DND-41 (cell line): ENCODE measurements around the gene GRHL3.

Experiments
- ATAC-seq: fragments of 200-7000 bp; cut with Tn5 transposase; 3 replicates; pipeline ENCODE4 v1.9.1; 2021; ENCODE audit warnings: low read depth; ENCODE audit not compliant: insufficient read depth
- DNase-seq: peaks from one replicate; pipeline ENCODE4 v3.0.0-alpha.2; 2020
- H2AFZ ChIP-seq: 2 replicates; pipeline ENCODE4 v1.6.0; 2012; ENCODE audit warnings: low read depth, low read length
- H3K27ac ChIP-seq: 2 replicates; pipeline ENCODE4 v1.5.1; 2012; ENCODE audit warnings: low read length, inconsistent platforms
- H3K27me3 ChIP-seq: fragments of 200-600 bp; sonication (generic); 2 replicates; pipeline ENCODE4 v1.6.0; 2012; ENCODE audit warnings: low read length, mild to moderate bottlenecking, inconsistent platforms; ENCODE audit not compliant: insufficient read depth, poor library complexity
- H3K36me3 ChIP-seq: 2 replicates; pipeline ENCODE4 v1.5.1; 2012; ENCODE audit warnings: low read length, inconsistent platforms; ENCODE audit not compliant: insufficient read depth
- H3K4me1 ChIP-seq: 2 replicates; pipeline ENCODE4 v1.5.1; 2012; ENCODE audit warnings: mild to moderate bottlenecking, low read length; ENCODE audit not compliant: insufficient read depth
- H3K4me2 ChIP-seq: 2 replicates; pipeline ENCODE4 v1.6.0; 2012; ENCODE audit warnings: mild to moderate bottlenecking, moderate library complexity, low read length, inconsistent platforms; ENCODE audit not compliant: insufficient read depth
- H3K4me3 ChIP-seq, 2 experiments: fragments of 200-600 bp in 1 of 2; shearing (Covaris generic) in 1 of 2; 2 replicates each; pipeline ENCODE4 v1.5.1; 2012 to 2016; ENCODE audit warnings: inconsistent platforms in 2 of 2, low read length in 2 of 2, mild to moderate bottlenecking in 2 of 2, low read depth in 1 of 2, moderate library complexity in 1 of 2
- H3K79me2 ChIP-seq: 2 replicates; pipeline ENCODE4 v1.6.0; 2012; ENCODE audit warnings: low read length, inconsistent platforms; ENCODE audit not compliant: insufficient read depth
- H3K9ac ChIP-seq: 2 replicates; pipeline ENCODE4 v1.6.0; 2012; ENCODE audit warnings: low read depth, mild to moderate bottlenecking, inconsistent platforms, low read length, moderate library complexity
- H3K9me3 ChIP-seq: 2 replicates; pipeline ENCODE4 v1.5.1; 2012; ENCODE audit warnings: low read length, moderate library complexity, mild to moderate bottlenecking, inconsistent platforms; ENCODE audit not compliant: insufficient read depth, severe bottlenecking
- H4K20me1 ChIP-seq: 2 replicates; pipeline ENCODE4 v1.6.0; 2012; ENCODE audit warnings: low read length; ENCODE audit not compliant: insufficient read depth
- EZH2 ChIP-seq: IDR thresholded peaks from 3 replicates; pipeline ENCODE4 v1.6.1; 2012; ENCODE audit warnings: borderline replicate concordance, low read depth, mild to moderate bottlenecking, moderate library complexity, low read length, inconsistent platforms; ENCODE audit not compliant: severe bottlenecking
- TF ChIP-seq, protein P1 (sequence below): IDR thresholded peaks from 2 replicates; pipeline ENCODE4 v1.5.1; 2012; ENCODE audit warnings: borderline replicate concordance, low read length, moderate library complexity, mild to moderate bottlenecking; ENCODE audit not compliant: poor library complexity, severe bottlenecking; ENCODE audit errors: extremely low read depth

Gene GRHL3

DNA sequence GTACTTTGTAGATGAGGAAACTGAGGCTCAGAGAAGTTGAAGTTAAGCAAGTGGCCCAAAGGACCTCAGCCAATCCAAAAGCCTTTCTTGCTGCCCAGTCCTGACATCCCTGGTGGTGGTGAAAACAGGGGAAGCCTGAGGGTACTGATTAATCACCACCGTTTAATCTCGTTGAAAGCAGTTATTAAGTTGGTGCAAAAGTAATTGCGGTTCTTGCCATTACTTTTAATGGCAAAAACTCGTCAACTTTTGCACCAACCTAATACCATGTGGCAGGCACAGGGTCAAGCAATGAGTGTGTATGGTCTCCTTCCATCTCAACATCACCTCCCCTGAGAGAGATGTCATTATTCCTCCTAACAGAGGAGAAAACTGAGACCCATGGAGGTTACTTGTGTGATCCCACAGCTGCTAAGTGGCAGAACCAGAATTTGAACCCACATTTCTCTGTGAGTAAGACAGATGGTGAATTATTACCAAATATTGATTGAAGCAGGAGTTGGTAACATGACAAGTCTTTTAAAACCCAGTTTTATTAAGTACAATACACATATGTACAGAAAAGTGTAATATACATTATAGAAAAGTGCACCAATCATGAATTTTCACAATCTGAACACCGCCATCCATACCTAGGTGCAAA lies 39.4 kb upstream of the GRHL3 start:
- H3K9ac ChIP-seq, result no peak overlapping the region
- no peak overlapping the region for H3K27ac ChIP-seq
- no peak overlapping the region for H3K4me3 ChIP-seq
- TF ChIP-seq, protein P1, sequence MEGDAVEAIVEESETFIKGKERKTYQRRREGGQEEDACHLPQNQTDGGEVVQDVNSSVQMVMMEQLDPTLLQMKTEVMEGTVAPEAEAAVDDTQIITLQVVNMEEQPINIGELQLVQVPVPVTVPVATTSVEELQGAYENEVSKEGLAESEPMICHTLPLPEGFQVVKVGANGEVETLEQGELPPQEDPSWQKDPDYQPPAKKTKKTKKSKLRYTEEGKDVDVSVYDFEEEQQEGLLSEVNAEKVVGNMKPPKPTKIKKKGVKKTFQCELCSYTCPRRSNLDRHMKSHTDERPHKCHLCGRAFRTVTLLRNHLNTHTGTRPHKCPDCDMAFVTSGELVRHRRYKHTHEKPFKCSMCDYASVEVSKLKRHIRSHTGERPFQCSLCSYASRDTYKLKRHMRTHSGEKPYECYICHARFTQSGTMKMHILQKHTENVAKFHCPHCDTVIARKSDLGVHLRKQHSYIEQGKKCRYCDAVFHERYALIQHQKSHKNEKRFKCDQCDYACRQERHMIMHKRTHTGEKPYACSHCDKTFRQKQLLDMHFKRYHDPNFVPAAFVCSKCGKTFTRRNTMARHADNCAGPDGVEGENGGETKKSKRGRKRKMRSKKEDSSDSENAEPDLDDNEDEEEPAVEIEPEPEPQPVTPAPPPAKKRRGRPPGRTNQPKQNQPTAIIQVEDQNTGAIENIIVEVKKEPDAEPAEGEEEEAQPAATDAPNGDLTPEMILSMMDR, result no peak
- H3K4me2 ChIP-seq, result no peak overlapping the region
- no peaks in the 10 kb centered on the region for H4K20me1 ChIP-seq
- no peak overlapping the region for H2AFZ ChIP-seq
- peaks cover 9% of the 10 kb centered on the region for H3K27me3 ChIP-seq
- no peaks in the 10 kb centered on the region for H3K9me3 ChIP-seq
- no peaks in the 10 kb centered on the region for H3K36me3 ChIP-seq
- no peaks in the 10 kb centered on the region for H3K79me2 ChIP-seq
- H3K4me1 ChIP-seq, result no peaks in the 10 kb centered on the region
- no peak for DNase-seq
- no peak for ATAC-seq

DNA sequence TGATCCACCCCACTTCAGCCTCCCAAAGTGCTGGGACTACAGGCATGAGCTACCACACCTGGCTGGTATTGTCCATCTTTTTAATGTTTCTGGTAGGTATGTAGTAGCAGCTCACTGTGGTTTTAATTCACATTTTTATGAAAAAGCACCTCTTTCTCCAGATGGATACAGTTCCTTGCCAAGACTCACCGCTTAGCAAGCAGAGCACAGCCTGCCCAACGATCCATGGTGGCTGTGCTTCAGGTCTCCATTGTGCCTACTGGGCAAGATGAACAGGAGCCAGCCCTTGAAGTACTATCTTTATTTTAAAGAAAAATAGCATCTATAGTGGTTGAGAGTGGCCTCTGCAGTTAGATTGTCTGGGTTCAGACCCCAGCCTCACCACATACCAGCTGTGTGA lies 37.6 kb upstream of the GRHL3 start:
- H3K27me3 ChIP-seq, result peaks cover 9% of the 10 kb centered on the region
- H3K9ac ChIP-seq, result no peak overlapping the region
- H3K79me2 ChIP-seq, result no peaks in the 10 kb centered on the region
- no peaks in the 10 kb centered on the region for H3K4me1 ChIP-seq
- H3K9me3 ChIP-seq, result no peaks in the 10 kb centered on the region
- ATAC-seq, result no peak
- no peak overlapping the region for H3K27ac ChIP-seq
- no peak for DNase-seq
- no peak overlapping the region for H3K4me2 ChIP-seq
- no peaks in the 10 kb centered on the region; the same call in 1 of the 2 replicates for H4K20me1 ChIP-seq
- TF ChIP-seq, protein P1, result no peak
- no peak for TF ChIP-seq EZH2
- no peak overlapping the region for H2AFZ ChIP-seq
- no peak overlapping the region for H3K4me3 ChIP-seq
- no peaks in the 10 kb centered on the region for H3K36me3 ChIP-seq

DNA sequence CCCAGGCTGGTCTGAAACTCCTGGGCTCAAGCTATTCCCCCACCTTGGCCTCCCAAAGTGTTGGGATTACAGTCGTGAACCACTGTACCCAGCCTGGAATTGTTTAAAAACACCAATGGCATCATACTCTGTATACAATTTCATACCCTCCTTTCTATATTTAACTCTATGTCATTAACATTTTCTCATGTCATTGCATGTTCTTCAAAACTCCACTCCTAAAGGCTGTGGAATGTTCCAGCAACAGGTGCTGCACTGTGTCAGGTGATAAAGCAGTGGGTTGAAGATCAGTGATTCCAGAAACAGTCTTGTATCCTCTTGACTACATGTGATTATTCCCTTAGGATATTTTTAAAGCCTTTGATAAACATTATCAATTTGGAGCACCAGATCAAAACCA lies 36.7 kb upstream of the GRHL3 start:
- H3K9me3 ChIP-seq, result no peaks in the 10 kb centered on the region
- TF ChIP-seq, protein P1, result no peak
- no peak for TF ChIP-seq EZH2
- no peak overlapping the region for H3K9ac ChIP-seq
- H3K4me1 ChIP-seq, result no peaks in the 10 kb centered on the region
- no peak overlapping the region for H2AFZ ChIP-seq
- no peaks in the 10 kb centered on the region; the same call in 1 of the 2 replicates for H4K20me1 ChIP-seq
- no peak overlapping the region for H3K27ac ChIP-seq
- peaks cover 9% of the 10 kb centered on the region for H3K27me3 ChIP-seq
- ATAC-seq (no peak), DNase-seq (no peak)
- no peak overlapping the region for H3K4me2 ChIP-seq
- H3K4me3 ChIP-seq, result no peak overlapping the region
- H3K36me3 ChIP-seq, result no peaks in the 10 kb centered on the region
- no peaks in the 10 kb centered on the region for H3K79me2 ChIP-seq
